GM12878 (cell line): ENCODE data around the gene LSM14A. TPM values are rescaled to one million over a fixed set of nuclear protein-coding genes. Genes with fewer than 3 reads are reported as not detected.

Experiments
- ATAC-seq: fragments of 200-7000 bp; cut with Tn5 transposase; 3 replicates; pipeline ENCODE4 v1.9.1; 2020; ENCODE audit warnings: mild to moderate bottlenecking, moderate library complexity
- BruUV-seq: library from RNA; stranded (reverse); fragments of 400-500 nt; replicated peaks from 2 replicates; lab custom pipeline; 2021; lab: Mats Ljungman, UMichigan
- CTCF ChIA-PET: fragments of 300-600 bp; sonication (Branson Sonifier 250); formaldehyde crosslinking; extraction: SDS; loops from one replicate; lab custom pipeline; 2021; ENCODE audit warnings: inconsistent platforms; lab: Yijun Ruan, JAX
- POLR2A ChIA-PET: fragments of 350-600 bp; formaldehyde crosslinking; extraction: SDS; loops from one replicate; lab custom pipeline; 2021; ENCODE audit warnings: inconsistent platforms; lab: Charles Lee
- RAD21 ChIA-PET: fragments of 300-600 bp; sonication (Branson Sonifier 250); formaldehyde crosslinking; loops from one replicate; lab custom pipeline; 2023; ENCODE audit warnings: antibody characterized with exemption; ENCODE audit not compliant: unreplicated experiment; lab: Charles Lee
- SMC1A ChIA-PET: fragments of 300-600 bp; sonication (Branson Sonifier 250); formaldehyde crosslinking; loops from one replicate; lab custom pipeline; 2023; ENCODE audit not compliant: unreplicated experiment, uncharacterized antibody; lab: Charles Lee
- DNase-seq: peaks from one replicate; pipeline ENCODE4 v3.0.0-alpha.2; 2011; ENCODE audit warnings: low read depth, low spot score
- FAIRE-seq: peaks from 3 replicates; lab custom pipeline; 2011; peaks lifted over from hg19 to GRCh38; lab: Jason Lieb, UNC
- H2AFZ ChIP-seq: 2 replicates; pipeline ENCODE4 v1.6.0; 2011; ENCODE audit warnings: low read depth, low read length, control low read depth; ENCODE audit not compliant: control insufficient read depth
- H3K27ac ChIP-seq: 2 replicates; pipeline ENCODE4 v1.5.1; 2011; ENCODE audit warnings: control low read depth; ENCODE audit not compliant: control insufficient read depth, insufficient read depth
- H3K27me3 ChIP-seq, 2 experiments: replicated peaks in 1 of 2; 2 replicates each; pipeline versions ENCODE4 v1.6.0 to v1.6.1; 2011; ENCODE audit warnings: low read length in 1 of 2; ENCODE audit not compliant: control insufficient read depth in 2 of 2, insufficient read depth in 2 of 2
- H3K36me3 ChIP-seq, 2 experiments: 2 replicates each; pipeline ENCODE4 v1.5.1; 2011; ENCODE audit warnings: low read length in 1 of 2; ENCODE audit not compliant: control insufficient read depth in 2 of 2, insufficient read depth in 2 of 2
- H3K4me1 ChIP-seq: 2 replicates; pipeline ENCODE4 v1.6.1; 2011; ENCODE audit warnings: mild to moderate bottlenecking, low read length, moderate library complexity, mixed read lengths; ENCODE audit not compliant: control insufficient read depth, insufficient read depth
- H3K4me2 ChIP-seq: 2 replicates; pipeline ENCODE4 v1.6.0; 2011; ENCODE audit warnings: control low read depth; ENCODE audit not compliant: control insufficient read depth, insufficient read depth
- H3K4me3 ChIP-seq: fragments of 200-600 bp; sonication (generic); 2 replicates; pipeline ENCODE4 v1.5.1; 2016
- H3K79me2 ChIP-seq: 2 replicates; pipeline ENCODE4 v1.6.0; 2011; ENCODE audit warnings: low read length; ENCODE audit not compliant: control insufficient read depth, insufficient read depth
- H3K9ac ChIP-seq: 2 replicates; pipeline ENCODE4 v1.8.0; 2011; ENCODE audit warnings: low read length, control low read depth, mixed read lengths; ENCODE audit not compliant: control insufficient read depth, insufficient read depth
- H3K9me3 ChIP-seq: replicated peaks from 3 replicates; pipeline ENCODE4 v1.5.1; 2011; ENCODE audit warnings: mild to moderate bottlenecking, low read length; ENCODE audit not compliant: control insufficient read depth, insufficient read depth
- H4K20me1 ChIP-seq: 2 replicates; pipeline ENCODE4 v1.6.0; 2011; ENCODE audit not compliant: control insufficient read depth, insufficient read depth
- ATF7 ChIP-seq: fragments of 450-650 bp; IDR thresholded peaks from 2 replicates; pipeline ENCODE4 v1.6.1; 2016; ENCODE audit warnings: low read depth, mild to moderate bottlenecking
- CHD2 ChIP-seq: IDR thresholded peaks from 2 replicates; pipeline ENCODE4 v1.6.1; 2011; ENCODE audit warnings: low read depth, low read length, improper control_type of control experiment, borderline replicate concordance
- DPF2 ChIP-seq: fragments of 450-650 bp; IDR thresholded peaks from 2 replicates; pipeline ENCODE4 v1.6.1; 2017; ENCODE audit warnings: mild to moderate bottlenecking
- HCFC1 ChIP-seq: fragments of 150-350 bp; IDR thresholded peaks from 2 replicates; pipeline ENCODE4 v1.6.1; 2014; ENCODE audit warnings: low read length
- IRF4 ChIP-seq: IDR thresholded peaks from 2 replicates; pipeline ENCODE4 v1.6.1; 2011; ENCODE audit warnings: low read depth, low read length
- MYB ChIP-seq: fragments of 150-350 bp; IDR thresholded peaks from 2 replicates; pipeline ENCODE4 v1.6.1; 2014; ENCODE audit warnings: mild to moderate bottlenecking, low read depth, low read length, borderline replicate concordance
- NFYA ChIP-seq: IDR thresholded peaks from 2 replicates; pipeline ENCODE4 v1.6.1; 2011; ENCODE audit warnings: low read depth, mild to moderate bottlenecking, low read length, improper control_type of control experiment, borderline replicate concordance
- SREBF1 ChIP-seq: IDR thresholded peaks from 2 replicates; pipeline ENCODE4 v1.6.1; 2012; ENCODE audit warnings: mild to moderate bottlenecking, low read length
- ZNF207 ChIP-seq: fragments of 450-650 bp; IDR thresholded peaks from 2 replicates; pipeline ENCODE4 v1.6.1; 2014; ENCODE audit warnings: antibody characterized with exemption, mild to moderate bottlenecking, borderline replicate concordance
- ZSCAN29 ChIP-seq: fragments of 450-650 bp; IDR thresholded peaks from 2 replicates; pipeline ENCODE4 v1.6.1; 2017; ENCODE audit warnings: mild to moderate bottlenecking, moderate library complexity
- WGBS: methylation state at CpG from one replicate; pipeline ENCODE4 v1.1.6; 2016; ENCODE audit warnings: low lambda C conversion rate; ENCODE audit not compliant: insufficient replicate concordance, insufficient coverage; ENCODE audit errors: missing lambda C conversion rate; 5-methylcytosine and 5-hydroxymethylcytosine counted together
- in situ Hi-C: fragments of 300-500 bp; cut with MboI; formaldehyde crosslinking; loops from 9 replicates; pipeline ENCODE4 v1.14.3; 2018; ENCODE audit warnings: mixed read lengths
- intact Hi-C: fragments of 100-400 bp; cut with micrococcal nuclease; formaldehyde crosslinking; loops from one replicate; pipeline ENCODE4 v1.14.2; 2022; ENCODE audit not compliant: unreplicated experiment
- polyA plus RNA-seq, 11 experiments: library from polyadenylated mRNA; depleted of rRNA in 4 of 11; unstranded in 6 of 11; stranded (reverse) in 5 of 11; fragments of >200 nt; fragmentation: Nextera tagmentation in 4 of 11; fragmentation: Illumina TruSeq in 1 of 11; extraction: Ambion mirVana in 4 of 11; extraction: Trizol in 1 of 11; gene quantifications; 1 replicate in 1 of 11; 2 replicates in 10 of 11; pipeline versions ENCODE4 v1.2.1 to v1.2.3, GENCODE V29; 2011 to 2016; ENCODE audit warnings: inconsistent platforms in 2 of 11, missing spikeins in 2 of 11, low read depth in 1 of 11
- total RNA-seq, 4 experiments: library from RNA; depleted of rRNA in 3 of 4; stranded (reverse); fragments of >200 nt in 3 of 4; fragmentation: Illumina TruSeq in 1 of 4; extraction: Trizol in 1 of 4; gene quantifications; 2 replicates each; pipeline versions ENCODE4 v1.2.1 to v1.2.3, GENCODE V29; 2013 to 2021
- TF ChIP-seq, protein P1 (sequence below): IDR thresholded peaks from 2 replicates; pipeline ENCODE4 v1.6.1; 2012; ENCODE audit warnings: low read depth, low read length, improper control_type of control experiment
- TF ChIP-seq, protein P2 (sequence below): IDR thresholded peaks from 2 replicates; pipeline ENCODE4 v1.6.1; 2011; ENCODE audit warnings: borderline replicate concordance, low read depth, mild to moderate bottlenecking, moderate library complexity, low read length; ENCODE audit not compliant: insufficient read depth, poor library complexity, severe bottlenecking
- TF ChIP-seq, protein P3 (sequence below): IDR thresholded peaks from 2 replicates; pipeline ENCODE4 v1.6.1; 2012; ENCODE audit warnings: low read length, inconsistent platforms
- TF ChIP-seq, protein P4 (sequence below): IDR thresholded peaks from 2 replicates; pipeline ENCODE4 v1.6.1; 2011; ENCODE audit warnings: mild to moderate bottlenecking, low read depth, low read length, moderate library complexity; ENCODE audit not compliant: insufficient replicate concordance

LSM14A gene
- total and polyA plus RNA-seq, 10 of the 15 experiments (the other 5 are each of a cell fraction or from before 2014, with no cell fraction given), result 21.9 to 193 (median 89.4) TPM

DNA sequence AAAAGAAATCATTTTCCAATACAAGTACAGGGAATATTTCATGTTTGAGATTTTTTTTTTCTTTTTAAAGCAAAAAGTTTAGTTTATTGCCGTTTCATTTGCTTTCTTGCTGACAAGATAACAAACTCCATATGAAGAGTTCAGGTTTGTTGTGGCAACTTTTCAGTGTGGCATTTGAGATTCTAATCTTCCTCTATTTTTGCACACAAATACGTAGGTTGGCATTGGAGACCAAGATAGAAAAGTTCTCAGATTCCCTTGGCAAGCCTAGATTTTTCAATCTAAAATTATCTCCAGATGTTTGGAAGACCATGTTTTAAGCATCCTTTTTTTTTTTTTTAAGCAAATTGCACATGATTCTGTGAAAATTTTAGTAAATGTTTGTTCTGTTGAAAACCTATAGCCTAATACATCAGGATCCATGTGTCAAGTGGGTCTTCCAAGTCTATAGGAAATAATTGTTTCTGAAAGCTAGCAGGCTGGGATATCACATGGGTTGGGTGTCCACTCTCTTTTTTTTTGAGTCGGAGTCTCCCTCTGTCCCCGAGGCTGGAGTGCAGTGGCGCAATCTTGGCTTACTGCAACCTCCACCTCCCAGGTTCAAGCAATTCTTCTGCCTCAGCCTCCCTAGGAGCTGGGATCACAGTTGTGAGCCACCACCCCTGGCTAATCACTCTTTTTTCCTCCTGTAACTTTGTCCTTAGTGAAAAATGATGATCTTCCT, 84.7 kb downstream of the LSM14A start:
- TF ChIP-seq ZNF207, result no peak
- no peak for TF ChIP-seq NFYA
- TF ChIP-seq IRF4, result no peak
- TF ChIP-seq, protein P1, sequence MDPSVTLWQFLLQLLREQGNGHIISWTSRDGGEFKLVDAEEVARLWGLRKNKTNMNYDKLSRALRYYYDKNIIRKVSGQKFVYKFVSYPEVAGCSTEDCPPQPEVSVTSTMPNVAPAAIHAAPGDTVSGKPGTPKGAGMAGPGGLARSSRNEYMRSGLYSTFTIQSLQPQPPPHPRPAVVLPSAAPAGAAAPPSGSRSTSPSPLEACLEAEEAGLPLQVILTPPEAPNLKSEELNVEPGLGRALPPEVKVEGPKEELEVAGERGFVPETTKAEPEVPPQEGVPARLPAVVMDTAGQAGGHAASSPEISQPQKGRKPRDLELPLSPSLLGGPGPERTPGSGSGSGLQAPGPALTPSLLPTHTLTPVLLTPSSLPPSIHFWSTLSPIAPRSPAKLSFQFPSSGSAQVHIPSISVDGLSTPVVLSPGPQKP, result no peak
- TF ChIP-seq CHD2, result no peak
- no peak for TF ChIP-seq DPF2
- TF ChIP-seq, protein P2, sequence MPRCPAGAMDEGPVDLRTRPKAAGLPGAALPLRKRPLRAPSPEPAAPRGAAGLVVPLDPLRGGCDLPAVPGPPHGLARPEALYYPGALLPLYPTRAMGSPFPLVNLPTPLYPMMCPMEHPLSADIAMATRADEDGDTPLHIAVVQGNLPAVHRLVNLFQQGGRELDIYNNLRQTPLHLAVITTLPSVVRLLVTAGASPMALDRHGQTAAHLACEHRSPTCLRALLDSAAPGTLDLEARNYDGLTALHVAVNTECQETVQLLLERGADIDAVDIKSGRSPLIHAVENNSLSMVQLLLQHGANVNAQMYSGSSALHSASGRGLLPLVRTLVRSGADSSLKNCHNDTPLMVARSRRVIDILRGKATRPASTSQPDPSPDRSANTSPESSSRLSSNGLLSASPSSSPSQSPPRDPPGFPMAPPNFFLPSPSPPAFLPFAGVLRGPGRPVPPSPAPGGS, result no peak
- TF ChIP-seq, protein P3, sequence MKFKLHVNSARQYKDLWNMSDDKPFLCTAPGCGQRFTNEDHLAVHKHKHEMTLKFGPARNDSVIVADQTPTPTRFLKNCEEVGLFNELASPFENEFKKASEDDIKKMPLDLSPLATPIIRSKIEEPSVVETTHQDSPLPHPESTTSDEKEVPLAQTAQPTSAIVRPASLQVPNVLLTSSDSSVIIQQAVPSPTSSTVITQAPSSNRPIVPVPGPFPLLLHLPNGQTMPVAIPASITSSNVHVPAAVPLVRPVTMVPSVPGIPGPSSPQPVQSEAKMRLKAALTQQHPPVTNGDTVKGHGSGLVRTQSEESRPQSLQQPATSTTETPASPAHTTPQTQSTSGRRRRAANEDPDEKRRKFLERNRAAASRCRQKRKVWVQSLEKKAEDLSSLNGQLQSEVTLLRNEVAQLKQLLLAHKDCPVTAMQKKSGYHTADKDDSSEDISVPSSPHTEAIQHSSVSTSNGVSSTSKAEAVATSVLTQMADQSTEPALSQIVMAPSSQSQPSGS, result no peak
- no peak for TF ChIP-seq MYB
- TF ChIP-seq ZSCAN29, result no peak
- no peak for TF ChIP-seq ATF7
- TF ChIP-seq, protein P4, sequence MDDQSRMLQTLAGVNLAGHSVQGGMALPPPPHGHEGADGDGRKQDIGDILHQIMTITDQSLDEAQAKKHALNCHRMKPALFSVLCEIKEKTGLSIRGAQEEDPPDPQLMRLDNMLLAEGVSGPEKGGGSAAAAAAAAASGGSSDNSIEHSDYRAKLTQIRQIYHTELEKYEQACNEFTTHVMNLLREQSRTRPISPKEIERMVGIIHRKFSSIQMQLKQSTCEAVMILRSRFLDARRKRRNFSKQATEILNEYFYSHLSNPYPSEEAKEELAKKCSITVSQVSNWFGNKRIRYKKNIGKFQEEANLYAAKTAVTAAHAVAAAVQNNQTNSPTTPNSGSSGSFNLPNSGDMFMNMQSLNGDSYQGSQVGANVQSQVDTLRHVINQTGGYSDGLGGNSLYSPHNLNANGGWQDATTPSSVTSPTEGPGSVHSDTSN, result no peak
- no peak for TF ChIP-seq HCFC1
- TF ChIP-seq SREBF1, result no peak
- no peaks in the 10 kb centered on the region for H4K20me1 ChIP-seq
- H3K27me3 ChIP-seq, result no peaks in the 10 kb centered on the region
- no peaks in the 10 kb centered on the region for H3K9me3 ChIP-seq
- ChIA-PET SMC1A (interaction anchor here (0.7 kb wide), 1 partner anchor 836 kb away, joined by 3 read pairs; no protein-coding TSS in a partner anchor), CTCF (interaction anchor here (0.7 kb wide), 1 partner anchor 13 kb away, joined by 3 read pairs; no protein-coding TSS in a partner anchor), POLR2A (interaction anchor here (0.6 to 0.7 kb wide), 3 partner anchors 75 to 810 kb away, joined by 3 to 4 read pairs (median 3); no protein-coding TSS in a partner anchor), RAD21 (interaction anchor here (0.6 kb wide), 1 partner anchor 76 kb away, joined by 3 read pairs; no protein-coding TSS in a partner anchor)
- H3K36me3 ChIP-seq, result no peaks in the 10 kb centered on the region; a peak in 1 of 4 replicates
- no peak overlapping the region for H3K9ac ChIP-seq
- H2AFZ ChIP-seq, result no peak overlapping the region
- no peak overlapping the region for H3K4me3 ChIP-seq
- peaks cover 5% of the 10 kb centered on the region for H3K4me1 ChIP-seq
- intact Hi-C loops (no loop called here), in situ Hi-C loops (no loop called here)
- H3K27ac ChIP-seq, result no peak overlapping the region
- BruUV-seq, result TSS peak; percentile 44
- no peak for FAIRE-seq
- no peak overlapping the region for H3K4me2 ChIP-seq
- WGBS, result 89% methylated on average over 5 of the region's 5 CpGs
- no peak for DNase-seq
- ATAC-seq, result no peak
- peaks cover 5% of the 10 kb centered on the region for H3K79me2 ChIP-seq
